HEK293 (cell line): ENCODE results near the gene ANKRD44.

Experiments used
- KLF1 ChIP-seq: fragments of 450-650 bp; formaldehyde crosslinking; IDR thresholded peaks from 2 replicates; pipeline ENCODE4 v1.5.1; 2016; ENCODE audit warnings: missing biosample characterization, missing genetic modification characterization
- TF ChIP-seq, protein P1 (sequence below): fragments of 450-650 bp; formaldehyde crosslinking; conservative IDR thresholded peaks from 2 replicates; pipeline ENCODE4 v1.5.1; 2016; ENCODE audit warnings: low read depth, missing biosample characterization, missing genetic modification characterization

DNA sequence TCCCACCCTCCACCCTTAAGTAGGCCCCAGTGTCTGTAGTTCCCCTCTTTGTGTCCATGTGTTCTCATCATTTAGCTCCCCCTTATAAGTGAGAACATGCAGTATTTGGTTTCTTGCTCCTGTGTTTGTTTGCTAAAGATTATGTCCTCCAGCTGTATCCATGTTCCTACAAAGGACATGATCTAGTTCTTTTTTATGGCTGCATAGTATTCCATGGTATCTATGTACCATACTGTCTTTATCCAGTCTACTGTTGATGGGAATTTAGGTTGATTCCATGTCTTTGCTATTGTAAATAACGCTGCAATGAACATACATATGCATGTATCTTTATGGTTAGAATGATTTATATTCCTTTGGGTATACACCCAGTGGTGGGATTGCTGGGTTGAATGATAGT lies 233.9 kb downstream of the ANKRD44 start:
- no peak for TF ChIP-seq KLF1
- TF ChIP-seq, protein P1, sequence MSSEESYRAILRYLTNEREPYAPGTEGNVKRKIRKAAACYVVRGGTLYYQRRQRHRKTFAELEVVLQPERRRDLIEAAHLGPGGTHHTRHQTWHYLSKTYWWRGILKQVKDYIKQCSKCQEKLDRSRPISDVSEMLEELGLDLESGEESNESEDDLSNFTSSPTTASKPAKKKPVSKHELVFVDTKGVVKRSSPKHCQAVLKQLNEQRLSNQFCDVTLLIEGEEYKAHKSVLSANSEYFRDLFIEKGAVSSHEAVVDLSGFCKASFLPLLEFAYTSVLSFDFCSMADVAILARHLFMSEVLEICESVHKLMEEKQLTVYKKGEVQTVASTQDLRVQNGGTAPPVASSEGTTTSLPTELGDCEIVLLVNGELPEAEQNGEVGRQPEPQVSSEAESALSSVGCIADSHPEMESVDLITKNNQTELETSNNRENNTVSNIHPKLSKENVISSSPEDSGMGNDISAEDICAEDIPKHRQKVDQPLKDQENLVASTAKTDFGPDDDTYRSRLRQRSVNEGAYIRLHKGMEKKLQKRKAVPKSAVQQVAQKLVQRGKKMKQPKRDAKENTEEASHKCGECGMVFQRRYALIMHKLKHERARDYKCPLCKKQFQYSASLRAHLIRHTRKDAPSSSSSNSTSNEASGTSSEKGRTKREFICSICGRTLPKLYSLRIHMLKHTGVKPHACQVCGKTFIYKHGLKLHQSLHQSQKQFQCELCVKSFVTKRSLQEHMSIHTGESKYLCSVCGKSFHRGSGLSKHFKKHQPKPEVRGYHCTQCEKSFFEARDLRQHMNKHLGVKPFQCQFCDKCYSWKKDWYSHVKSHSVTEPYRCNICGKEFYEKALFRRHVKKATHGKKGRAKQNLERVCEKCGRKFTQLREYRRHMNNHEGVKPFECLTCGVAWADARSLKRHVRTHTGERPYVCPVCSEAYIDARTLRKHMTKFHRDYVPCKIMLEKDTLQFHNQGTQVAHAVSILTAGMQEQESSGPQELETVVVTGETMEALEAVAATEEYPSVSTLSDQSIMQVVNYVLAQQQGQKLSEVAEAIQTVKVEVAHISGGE (tag by site-specific recombination), result no peak
